ENCODE measurements around the gene PRKD2.

DNA sequence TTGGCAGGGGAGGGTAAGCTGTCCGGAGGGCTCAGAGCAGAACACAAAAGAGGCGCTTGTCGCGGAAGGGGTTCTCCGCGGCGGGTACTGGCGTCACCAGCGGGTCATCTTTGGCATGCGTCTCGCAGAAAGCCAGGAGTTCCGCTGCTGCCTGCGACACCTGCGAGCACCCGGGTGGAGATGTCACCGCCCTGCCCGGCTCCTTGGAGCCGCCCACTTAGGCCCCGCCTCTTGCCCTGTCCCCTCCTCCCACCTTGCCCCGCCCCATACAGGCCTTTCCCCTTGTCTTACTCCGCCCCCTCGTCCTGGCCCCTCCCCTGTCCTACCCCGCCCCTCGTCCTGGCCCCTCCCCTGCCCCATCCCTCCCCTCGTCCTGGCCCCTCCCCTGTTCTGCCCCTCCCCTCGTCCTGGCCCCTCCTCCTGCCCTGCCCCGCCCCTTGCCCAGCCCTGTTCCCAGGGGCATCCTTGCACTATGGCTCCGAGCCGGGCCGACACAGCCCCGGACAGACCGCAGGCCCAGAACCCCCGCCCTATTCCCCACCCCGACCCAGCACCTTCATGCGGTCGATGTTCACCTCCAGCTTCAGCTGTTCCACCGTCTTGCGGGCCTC is 82.8 kb downstream of the PRKD2 start:
- no peak for TF ChIP-seq GATA2 (IDR thresholded peaks at IDR 0.05; ENCODE audit: low read depth, low read length)
- no peak for TF ChIP-seq GATA3 (IDR thresholded peaks at IDR 0.05; ENCODE audit: low read depth, low read length)
